GM23338 (cell line): Measurements from ENCODE around the gene PHACTR1. TPM values are rescaled to one million over a fixed set of nuclear protein-coding genes. Genes with fewer than 3 reads are reported as not detected.

Source experiments
- ATAC-seq: fragments of 200-7000 bp; cut with Tn5 transposase; 3 replicates; pipeline ENCODE4 v1.9.1; 2020
- DNase-seq: peaks from one replicate; pipeline ENCODE4 v3.0.0-alpha.2; 2015; ENCODE audit warnings: low spot score
- H2AFZ ChIP-seq: fragments of 200-600 bp; sonication (generic); 2 replicates; pipeline ENCODE4 v1.8.0; 2016; ENCODE audit warnings: antibody characterized with exemption, mild to moderate bottlenecking, moderate library complexity
- H3F3A ChIP-seq: fragments of 200-600 bp; sonication (generic); replicated peaks from 2 replicates; pipeline ENCODE4 v1.8.0; 2017; ENCODE audit warnings: antibody characterized with exemption, mixed run types, low read depth
- H3K27ac ChIP-seq: fragments of 200-600 bp; sonication (generic); 2 replicates; pipeline ENCODE4 v1.6.1; 2016; ENCODE audit warnings: low read depth
- H3K27me3 ChIP-seq: fragments of 200-600 bp; sonication (generic); 2 replicates; pipeline ENCODE4 v1.8.0; 2016; ENCODE audit warnings: mild to moderate bottlenecking, mixed run types, moderate library complexity; ENCODE audit not compliant: insufficient read depth
- H3K36me3 ChIP-seq: fragments of 200-600 bp; sonication (generic); 2 replicates; pipeline ENCODE4 v1.8.0; 2016; ENCODE audit warnings: mild to moderate bottlenecking; ENCODE audit not compliant: insufficient read depth
- H3K4me1 ChIP-seq: fragments of 200-600 bp; sonication (generic); 2 replicates; pipeline ENCODE4 v1.8.0; 2016; ENCODE audit warnings: mild to moderate bottlenecking, moderate library complexity; ENCODE audit not compliant: insufficient read depth
- H3K4me2 ChIP-seq: fragments of 200-600 bp; sonication (generic); 2 replicates; pipeline ENCODE4 v1.7.1; 2017; ENCODE audit warnings: mixed run types
- H3K4me3 ChIP-seq: fragments of 200-600 bp; sonication (generic); 2 replicates; pipeline ENCODE4 v1.6.1; 2016; ENCODE audit warnings: mixed run types
- H3K79me2 ChIP-seq: fragments of 200-600 bp; sonication (generic); replicated peaks from 2 replicates; pipeline ENCODE4 v1.8.0; 2017; ENCODE audit warnings: mild to moderate bottlenecking; ENCODE audit not compliant: insufficient read depth
- H3K9me2 ChIP-seq: fragments of 200-600 bp; sonication (generic); 2 replicates; pipeline ENCODE4 v1.8.0; 2017; ENCODE audit not compliant: insufficient read depth
- H4K20me1 ChIP-seq: fragments of 200-600 bp; sonication (generic); replicated peaks from 2 replicates; pipeline ENCODE4 v1.8.0; 2017; ENCODE audit warnings: mild to moderate bottlenecking; ENCODE audit not compliant: insufficient read depth
- H3K27ac Mint-ChIP-seq: 2 replicates; pipeline ENCODE4 v1.8.0; 2020; ENCODE audit warnings: inconsistent platforms, mild to moderate bottlenecking, moderate library complexity, mixed read lengths
- H3K27me3 Mint-ChIP-seq: 3 replicates; pipeline ENCODE4 v1.8.0; 2022; ENCODE audit warnings: low read depth, mild to moderate bottlenecking, moderate library complexity, mixed read lengths, inconsistent platforms; ENCODE audit not compliant: insufficient read depth, poor library complexity
- H3K36me3 Mint-ChIP-seq: 3 replicates; pipeline ENCODE4 v1.8.0; 2021; ENCODE audit warnings: low read depth, mild to moderate bottlenecking, inconsistent platforms, moderate library complexity, mixed read lengths
- H3K4me1 Mint-ChIP-seq: 3 replicates; pipeline ENCODE4 v1.8.0; 2020; ENCODE audit warnings: mild to moderate bottlenecking, inconsistent platforms, mixed read lengths
- H3K4me3 Mint-ChIP-seq: 3 replicates; pipeline ENCODE4 v1.8.0; 2021; ENCODE audit warnings: moderate library complexity, mild to moderate bottlenecking, inconsistent platforms, mixed read lengths
- H3K9me3 Mint-ChIP-seq: 3 replicates; pipeline ENCODE4 v1.8.0; 2020; ENCODE audit warnings: moderate library complexity, mild to moderate bottlenecking, inconsistent platforms, mixed read lengths
- CREB1 ChIP-seq: fragments of 250-450 bp; sonication (Bioruptor Pico); IDR thresholded peaks from 2 replicates; pipeline ENCODE4 v1.5.0; 2020; ENCODE audit warnings: low read depth, mild to moderate bottlenecking, moderate library complexity
- JUNB ChIP-seq: IDR thresholded peaks from one replicate; pipeline ENCODE4 v1.6.1; 2016; ENCODE audit warnings: antibody characterized with exemption; ENCODE audit not compliant: unreplicated experiment
- NANOG ChIP-seq: IDR thresholded peaks from 2 replicates; pipeline ENCODE4 v1.6.1; 2016; ENCODE audit warnings: antibody characterized with exemption, borderline replicate concordance
- polyA plus RNA-seq: library from polyadenylated mRNA; unstranded; fragments of >200 nt; fragmentation: Nextera tagmentation; extraction: Ambion mirVana; gene quantifications from 2 replicates; pipeline ENCODE4 v1.2.1, GENCODE V29; 2016
- total RNA-seq: library from RNA; depleted of rRNA; stranded (reverse); fragments of >200 nt; shearing (Covaris generic); gene quantifications from 2 replicates; pipeline ENCODE4 v1.2.3, GENCODE V29; 2014
- TF ChIP-seq, protein P1 (sequence below): IDR thresholded peaks from 2 replicates; pipeline ENCODE4 v1.6.1; 2016; ENCODE audit warnings: antibody characterized with exemption
- TF ChIP-seq, protein P2 (sequence below): IDR thresholded peaks from one replicate; pipeline ENCODE4 v1.6.1; 2018; ENCODE audit warnings: antibody characterized with exemption; ENCODE audit not compliant: unreplicated experiment
- TF ChIP-seq, protein P3 (sequence below), 2 experiments: fragments of 200-600 bp in 1 of 2; sonication (generic) in 1 of 2; conservative IDR thresholded peaks; 2 replicates each; pipeline versions ENCODE4 v1.5.1 to v1.6.1; 2016 to 2017; ENCODE audit warnings: antibody characterized with exemption in 2 of 2, low read depth in 2 of 2, mild to moderate bottlenecking in 2 of 2, moderate library complexity in 1 of 2
- TF ChIP-seq, protein P4 (sequence below): fragments of 250-450 bp; sonication (Bioruptor Pico); IDR thresholded peaks from 2 replicates; pipeline ENCODE4 v1.5.0; 2020; ENCODE audit warnings: mild to moderate bottlenecking, moderate library complexity

PHACTR1 gene
- total and polyA plus RNA-seq, 2 experiments from 2014 or later = 5.9 to 19.3 TPM

DNA sequence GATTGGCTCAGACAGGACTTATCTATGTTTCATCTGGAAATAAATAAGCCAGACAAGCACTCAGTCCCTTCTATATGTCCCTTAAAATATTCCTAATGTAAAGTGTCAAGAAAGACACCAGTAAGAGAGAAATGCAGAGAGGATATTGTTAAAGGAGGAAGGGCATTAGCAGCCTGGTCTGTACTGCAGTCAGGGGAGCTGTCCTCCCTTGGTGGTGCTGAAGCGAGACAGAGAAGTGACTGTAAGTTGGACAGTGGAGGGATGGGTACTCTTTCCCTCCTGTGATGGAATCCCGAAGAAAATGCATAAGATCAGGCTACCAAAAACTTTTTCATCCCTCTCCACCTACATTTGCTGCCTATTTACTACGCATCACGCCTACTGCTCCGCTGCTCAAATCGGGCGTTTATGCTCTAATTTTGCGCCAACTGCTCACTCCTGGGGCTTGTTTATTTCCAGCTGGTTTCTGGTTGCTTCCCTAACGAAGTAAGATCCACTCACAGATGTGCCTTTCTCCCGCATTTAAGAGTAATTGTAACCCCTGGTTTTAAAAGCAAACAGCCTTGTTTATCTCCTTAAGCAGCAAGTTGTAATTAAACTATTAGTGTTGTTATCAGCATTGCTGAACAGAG is 35.2 kb downstream of the PHACTR1 start:
- Histone ChIP-seq H3K4me1 (peaks cover 52% of the 10 kb centered on the region), H2AFZ (no peak overlapping the region), H3K27me3 (peaks cover 11% of the 10 kb centered on the region; the same call in 1 of the 2 replicates), H3K27ac (no peak overlapping the region), H3K79me2 (peaks cover 42% of the 10 kb centered on the region), H3F3A (peaks cover 11% of the 10 kb centered on the region), H4K20me1 (no peaks in the 10 kb centered on the region; the same call in 1 of the 2 replicates), H3K4me3 (no peak overlapping the region), H3K36me3 (no peaks in the 10 kb centered on the region), H3K9me2 (no peaks in the 10 kb centered on the region), H3K4me2 (no peak overlapping the region)
- no peaks in the 10 kb centered on the region; the same call in 1 of the 3 replicates for H3K36me3 Mint-ChIP-seq
- TF ChIP-seq JUNB = no peak
- TF ChIP-seq, protein P1, sequence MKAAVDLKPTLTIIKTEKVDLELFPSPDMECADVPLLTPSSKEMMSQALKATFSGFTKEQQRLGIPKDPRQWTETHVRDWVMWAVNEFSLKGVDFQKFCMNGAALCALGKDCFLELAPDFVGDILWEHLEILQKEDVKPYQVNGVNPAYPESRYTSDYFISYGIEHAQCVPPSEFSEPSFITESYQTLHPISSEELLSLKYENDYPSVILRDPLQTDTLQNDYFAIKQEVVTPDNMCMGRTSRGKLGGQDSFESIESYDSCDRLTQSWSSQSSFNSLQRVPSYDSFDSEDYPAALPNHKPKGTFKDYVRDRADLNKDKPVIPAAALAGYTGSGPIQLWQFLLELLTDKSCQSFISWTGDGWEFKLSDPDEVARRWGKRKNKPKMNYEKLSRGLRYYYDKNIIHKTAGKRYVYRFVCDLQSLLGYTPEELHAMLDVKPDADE = no peak
- TF ChIP-seq CREB1 (CRISPR knock-in tag) = no peak
- TF ChIP-seq, protein P2, sequence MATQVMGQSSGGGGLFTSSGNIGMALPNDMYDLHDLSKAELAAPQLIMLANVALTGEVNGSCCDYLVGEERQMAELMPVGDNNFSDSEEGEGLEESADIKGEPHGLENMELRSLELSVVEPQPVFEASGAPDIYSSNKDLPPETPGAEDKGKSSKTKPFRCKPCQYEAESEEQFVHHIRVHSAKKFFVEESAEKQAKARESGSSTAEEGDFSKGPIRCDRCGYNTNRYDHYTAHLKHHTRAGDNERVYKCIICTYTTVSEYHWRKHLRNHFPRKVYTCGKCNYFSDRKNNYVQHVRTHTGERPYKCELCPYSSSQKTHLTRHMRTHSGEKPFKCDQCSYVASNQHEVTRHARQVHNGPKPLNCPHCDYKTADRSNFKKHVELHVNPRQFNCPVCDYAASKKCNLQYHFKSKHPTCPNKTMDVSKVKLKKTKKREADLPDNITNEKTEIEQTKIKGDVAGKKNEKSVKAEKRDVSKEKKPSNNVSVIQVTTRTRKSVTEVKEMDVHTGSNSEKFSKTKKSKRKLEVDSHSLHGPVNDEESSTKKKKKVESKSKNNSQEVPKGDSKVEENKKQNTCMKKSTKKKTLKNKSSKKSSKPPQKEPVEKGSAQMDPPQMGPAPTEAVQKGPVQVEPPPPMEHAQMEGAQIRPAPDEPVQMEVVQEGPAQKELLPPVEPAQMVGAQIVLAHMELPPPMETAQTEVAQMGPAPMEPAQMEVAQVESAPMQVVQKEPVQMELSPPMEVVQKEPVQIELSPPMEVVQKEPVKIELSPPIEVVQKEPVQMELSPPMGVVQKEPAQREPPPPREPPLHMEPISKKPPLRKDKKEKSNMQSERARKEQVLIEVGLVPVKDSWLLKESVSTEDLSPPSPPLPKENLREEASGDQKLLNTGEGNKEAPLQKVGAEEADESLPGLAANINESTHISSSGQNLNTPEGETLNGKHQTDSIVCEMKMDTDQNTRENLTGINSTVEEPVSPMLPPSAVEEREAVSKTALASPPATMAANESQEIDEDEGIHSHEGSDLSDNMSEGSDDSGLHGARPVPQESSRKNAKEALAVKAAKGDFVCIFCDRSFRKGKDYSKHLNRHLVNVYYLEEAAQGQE = peak; percentile 96
- TF ChIP-seq, protein P3, sequence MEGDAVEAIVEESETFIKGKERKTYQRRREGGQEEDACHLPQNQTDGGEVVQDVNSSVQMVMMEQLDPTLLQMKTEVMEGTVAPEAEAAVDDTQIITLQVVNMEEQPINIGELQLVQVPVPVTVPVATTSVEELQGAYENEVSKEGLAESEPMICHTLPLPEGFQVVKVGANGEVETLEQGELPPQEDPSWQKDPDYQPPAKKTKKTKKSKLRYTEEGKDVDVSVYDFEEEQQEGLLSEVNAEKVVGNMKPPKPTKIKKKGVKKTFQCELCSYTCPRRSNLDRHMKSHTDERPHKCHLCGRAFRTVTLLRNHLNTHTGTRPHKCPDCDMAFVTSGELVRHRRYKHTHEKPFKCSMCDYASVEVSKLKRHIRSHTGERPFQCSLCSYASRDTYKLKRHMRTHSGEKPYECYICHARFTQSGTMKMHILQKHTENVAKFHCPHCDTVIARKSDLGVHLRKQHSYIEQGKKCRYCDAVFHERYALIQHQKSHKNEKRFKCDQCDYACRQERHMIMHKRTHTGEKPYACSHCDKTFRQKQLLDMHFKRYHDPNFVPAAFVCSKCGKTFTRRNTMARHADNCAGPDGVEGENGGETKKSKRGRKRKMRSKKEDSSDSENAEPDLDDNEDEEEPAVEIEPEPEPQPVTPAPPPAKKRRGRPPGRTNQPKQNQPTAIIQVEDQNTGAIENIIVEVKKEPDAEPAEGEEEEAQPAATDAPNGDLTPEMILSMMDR (conservative IDR thresholded peaks at IDR 0.05; ENCODE audit: low read depth in 2 of 2) = no peak
- TF ChIP-seq, protein P4, sequence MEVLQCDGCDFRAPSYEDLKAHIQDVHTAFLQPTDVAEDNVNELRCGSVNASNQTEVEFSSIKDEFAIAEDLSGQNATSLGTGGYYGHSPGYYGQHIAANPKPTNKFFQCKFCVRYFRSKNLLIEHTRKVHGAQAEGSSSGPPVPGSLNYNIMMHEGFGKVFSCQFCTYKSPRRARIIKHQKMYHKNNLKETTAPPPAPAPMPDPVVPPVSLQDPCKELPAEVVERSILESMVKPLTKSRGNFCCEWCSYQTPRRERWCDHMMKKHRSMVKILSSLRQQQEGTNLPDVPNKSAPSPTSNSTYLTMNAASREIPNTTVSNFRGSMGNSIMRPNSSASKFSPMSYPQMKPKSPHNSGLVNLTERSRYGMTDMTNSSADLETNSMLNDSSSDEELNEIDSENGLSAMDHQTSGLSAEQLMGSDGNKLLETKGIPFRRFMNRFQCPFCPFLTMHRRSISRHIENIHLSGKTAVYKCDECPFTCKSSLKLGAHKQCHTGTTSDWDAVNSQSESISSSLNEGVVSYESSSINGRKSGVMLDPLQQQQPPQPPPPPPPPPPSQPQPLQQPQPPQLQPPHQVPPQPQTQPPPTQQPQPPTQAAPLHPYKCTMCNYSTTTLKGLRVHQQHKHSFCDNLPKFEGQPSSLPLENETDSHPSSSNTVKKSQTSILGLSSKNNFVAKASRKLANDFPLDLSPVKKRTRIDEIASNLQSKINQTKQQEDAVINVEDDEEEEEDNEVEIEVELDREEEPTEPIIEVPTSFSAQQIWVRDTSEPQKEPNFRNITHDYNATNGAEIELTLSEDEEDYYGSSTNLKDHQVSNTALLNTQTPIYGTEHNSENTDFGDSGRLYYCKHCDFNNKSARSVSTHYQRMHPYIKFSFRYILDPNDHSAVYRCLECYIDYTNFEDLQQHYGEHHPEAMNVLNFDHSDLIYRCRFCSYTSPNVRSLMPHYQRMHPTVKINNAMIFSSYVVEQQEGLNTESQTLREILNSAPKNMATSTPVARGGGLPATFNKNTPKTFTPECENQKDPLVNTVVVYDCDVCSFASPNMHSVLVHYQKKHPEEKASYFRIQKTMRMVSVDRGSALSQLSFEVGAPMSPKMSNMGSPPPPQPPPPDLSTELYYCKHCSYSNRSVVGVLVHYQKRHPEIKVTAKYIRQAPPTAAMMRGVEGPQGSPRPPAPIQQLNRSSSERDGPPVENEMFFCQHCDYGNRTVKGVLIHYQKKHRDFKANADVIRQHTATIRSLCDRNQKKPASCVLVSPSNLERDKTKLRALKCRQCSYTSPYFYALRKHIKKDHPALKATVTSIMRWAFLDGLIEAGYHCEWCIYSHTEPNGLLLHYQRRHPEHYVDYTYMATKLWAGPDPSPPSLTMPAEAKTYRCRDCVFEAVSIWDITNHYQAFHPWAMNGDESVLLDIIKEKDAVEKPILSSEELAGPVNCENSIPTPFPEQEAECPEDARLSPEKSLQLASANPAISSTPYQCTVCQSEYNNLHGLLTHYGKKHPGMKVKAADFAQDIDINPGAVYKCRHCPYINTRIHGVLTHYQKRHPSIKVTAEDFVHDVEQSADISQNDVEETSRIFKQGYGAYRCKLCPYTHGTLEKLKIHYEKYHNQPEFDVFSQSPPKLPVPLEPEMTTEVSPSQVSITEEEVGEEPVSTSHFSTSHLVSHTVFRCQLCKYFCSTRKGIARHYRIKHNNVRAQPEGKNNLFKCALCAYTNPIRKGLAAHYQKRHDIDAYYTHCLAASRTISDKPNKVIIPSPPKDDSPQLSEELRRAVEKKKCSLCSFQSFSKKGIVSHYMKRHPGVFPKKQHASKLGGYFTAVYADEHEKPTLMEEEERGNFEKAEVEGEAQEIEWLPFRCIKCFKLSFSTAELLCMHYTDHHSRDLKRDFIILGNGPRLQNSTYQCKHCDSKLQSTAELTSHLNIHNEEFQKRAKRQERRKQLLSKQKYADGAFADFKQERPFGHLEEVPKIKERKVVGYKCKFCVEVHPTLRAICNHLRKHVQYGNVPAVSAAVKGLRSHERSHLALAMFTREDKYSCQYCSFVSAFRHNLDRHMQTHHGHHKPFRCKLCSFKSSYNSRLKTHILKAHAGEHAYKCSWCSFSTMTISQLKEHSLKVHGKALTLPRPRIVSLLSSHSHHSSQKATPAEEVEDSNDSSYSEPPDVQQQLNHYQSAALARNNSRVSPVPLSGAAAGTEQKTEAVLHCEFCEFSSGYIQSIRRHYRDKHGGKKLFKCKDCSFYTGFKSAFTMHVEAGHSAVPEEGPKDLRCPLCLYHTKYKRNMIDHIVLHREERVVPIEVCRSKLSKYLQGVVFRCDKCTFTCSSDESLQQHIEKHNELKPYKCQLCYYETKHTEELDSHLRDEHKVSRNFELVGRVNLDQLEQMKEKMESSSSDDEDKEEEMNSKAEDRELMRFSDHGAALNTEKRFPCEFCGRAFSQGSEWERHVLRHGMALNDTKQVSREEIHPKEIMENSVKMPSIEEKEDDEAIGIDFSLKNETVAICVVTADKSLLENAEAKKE (CRISPR knock-in tag) = no peak
- TF ChIP-seq NANOG = 0 out of 2 replicates have a peak, but pooled peaks have one; percentile 10
- no peak overlapping the region; the same call in 2 of the 3 replicates for H3K4me3 Mint-ChIP-seq
- peaks cover 14% of the 10 kb centered on the region for H3K27me3 Mint-ChIP-seq
- H3K27ac Mint-ChIP-seq = no peak overlapping the region
- peaks cover 44% of the 10 kb centered on the region for H3K4me1 Mint-ChIP-seq
- H3K9me3 Mint-ChIP-seq = no peaks in the 10 kb centered on the region
- ATAC-seq = peak; percentile 15
- peak; percentile 90 for DNase-seq
